Measurements from ENCODE around the gene CEBPZOS.

Gene CEBPZOS

DNA sequence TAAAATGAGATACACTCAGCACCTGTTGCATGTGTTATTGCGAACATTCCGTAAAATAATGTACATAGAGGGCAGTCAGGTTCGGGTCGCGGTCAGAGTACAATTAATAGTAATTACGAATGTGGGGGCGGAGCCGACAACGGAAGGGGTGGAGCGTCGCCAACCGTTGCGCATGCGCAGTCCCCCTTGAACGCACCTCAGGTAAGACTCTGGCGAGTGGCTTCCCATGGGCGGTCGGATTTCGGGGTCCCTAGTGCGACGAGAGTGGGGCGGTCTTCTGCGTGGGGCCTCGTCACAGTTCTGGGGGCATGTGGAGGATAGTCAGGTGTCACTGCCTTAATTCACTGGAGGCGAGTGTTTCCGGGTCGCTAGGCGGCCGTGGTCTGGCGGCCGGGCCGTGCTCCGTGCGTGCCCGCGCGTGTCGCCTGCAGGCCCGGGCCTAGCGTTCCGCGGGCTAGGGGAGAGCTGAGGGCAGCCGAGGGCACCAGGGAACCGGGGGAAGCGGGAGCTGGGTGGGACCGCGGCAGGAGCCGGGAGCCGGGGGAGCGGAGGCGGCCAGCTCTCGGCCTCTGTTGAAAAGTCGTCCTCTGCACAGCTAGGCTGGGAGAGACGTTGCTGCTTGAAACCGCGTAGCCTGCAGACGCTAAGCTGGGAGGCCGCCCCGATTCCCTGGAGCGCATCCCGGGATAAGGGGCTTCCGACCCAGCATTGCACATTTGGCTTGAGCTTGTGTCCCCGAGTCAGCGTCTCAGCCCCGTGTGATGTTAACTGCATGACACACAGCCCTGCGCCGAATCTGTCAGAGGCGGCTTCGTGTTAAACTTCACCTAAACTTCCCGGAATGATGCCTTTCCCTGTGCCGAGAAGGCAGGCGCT is at the start of gene CEBPZOS:
Gene CEBPZOS (plus strand): TSS at position 177 of the 876 bp plus-strand sequence. CDS start 3,209 bp downstream, outside the sequence.
- DNase-seq: peak; percentile 82

GRCh38 chr2:37148325-37148724 is 48.0 kb upstream of the CEBPZOS start:
- DNase-seq: no peak

GRCh38 chr2:37149626-37150322 is 46.5 kb upstream of the CEBPZOS start:
- DNase-seq: no peak

- DNase-seq: no peak
Observed at GRCh38 chr2:37153224-37153623, 43.1 kb upstream of the CEBPZOS start.

GRCh38 chr2:37154785-37155184 is 41.5 kb upstream of the CEBPZOS start:
- no peak for DNase-seq

DNA sequence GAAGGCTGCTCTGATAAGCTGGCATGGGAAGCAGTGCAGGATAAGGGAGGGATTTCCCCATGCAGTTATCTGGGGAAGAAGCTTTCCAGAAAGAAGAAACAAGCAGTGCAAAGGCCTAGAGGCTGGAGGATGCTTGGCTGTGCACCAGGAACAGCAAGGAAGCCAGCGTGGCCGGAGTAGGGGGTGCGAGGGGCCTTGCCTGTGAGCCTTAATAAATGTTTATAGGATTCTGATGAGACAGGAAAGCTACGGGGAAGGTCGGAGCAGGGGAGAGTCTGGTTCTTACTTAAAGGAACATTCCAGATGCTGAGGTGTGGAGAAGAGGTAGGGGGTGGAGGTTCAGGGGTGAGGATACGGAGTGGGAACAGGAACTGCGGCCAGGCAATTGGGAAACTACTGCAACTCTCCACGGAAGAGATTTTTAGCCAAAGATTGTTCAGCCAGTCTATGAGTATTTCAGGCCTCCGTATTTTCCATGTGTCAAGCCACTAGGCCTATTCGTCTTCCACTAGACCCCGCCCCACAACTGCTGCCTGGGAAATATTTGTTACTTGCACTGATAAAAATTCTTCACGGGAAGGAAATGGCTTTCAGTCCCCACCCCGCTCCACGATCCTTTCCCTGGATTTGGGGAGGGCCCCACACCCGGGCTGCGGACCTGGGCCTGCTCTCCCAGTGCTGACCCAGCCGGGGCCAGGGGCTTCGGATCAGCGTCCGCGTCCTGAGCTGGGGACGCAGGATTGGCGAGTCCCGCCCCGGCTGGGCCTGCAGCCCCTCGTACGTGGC is 40.0 kb upstream of the CEBPZOS start:
- peak; percentile 47 for DNase-seq

DNA sequence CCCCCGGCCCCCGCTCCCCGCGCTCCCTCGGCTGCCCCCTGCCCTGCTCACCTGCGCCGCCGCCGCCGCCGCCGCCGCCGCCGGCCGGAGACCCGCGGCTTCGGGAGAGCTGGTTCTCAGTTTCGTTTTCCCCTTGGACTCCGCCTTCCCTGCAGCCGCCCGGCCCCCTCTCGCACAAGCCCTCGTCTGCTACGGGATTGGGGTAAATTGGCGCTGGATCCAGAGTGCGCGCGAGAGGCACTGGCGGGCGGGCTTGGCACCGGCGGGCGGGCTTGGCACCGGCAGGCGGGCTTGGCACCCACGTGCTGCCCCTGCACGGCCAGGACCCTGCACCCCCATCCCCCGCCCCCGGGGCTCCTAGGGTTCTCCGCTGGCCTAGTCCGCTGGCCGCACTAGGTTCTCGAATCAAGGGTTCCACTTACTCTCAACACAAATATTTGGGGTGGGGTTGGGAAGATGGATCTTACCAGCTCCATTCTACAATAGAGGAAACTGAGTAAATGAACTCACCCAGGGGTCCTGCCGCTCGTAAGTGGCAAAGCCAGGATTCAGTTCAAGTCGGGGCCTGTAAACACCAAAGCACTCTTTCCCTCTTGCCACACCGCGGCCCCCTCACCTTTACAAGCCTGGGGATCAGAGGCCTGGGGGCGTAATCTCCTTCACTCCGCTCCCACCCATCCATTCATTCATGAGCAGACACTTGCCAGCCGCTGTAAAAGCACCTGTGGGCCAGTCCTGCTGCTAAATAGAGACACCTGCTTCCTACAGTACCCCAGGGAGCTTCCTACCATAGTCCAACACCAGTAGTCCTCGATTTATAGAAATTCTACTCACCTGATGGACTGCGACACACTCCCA is 39.2 kb upstream of the CEBPZOS start, which contains the start of gene EIF2AK2:
Gene EIF2AK2 (minus strand): TSS at position 124 of the 858 bp plus-strand sequence. CDS start 9,174 bp downstream, outside the sequence.
- DNase-seq: peak; percentile 80

GRCh38 chr2:37164757-37165156 is 31.5 kb upstream of the CEBPZOS start:
- DNase-seq: no peak

DNA sequence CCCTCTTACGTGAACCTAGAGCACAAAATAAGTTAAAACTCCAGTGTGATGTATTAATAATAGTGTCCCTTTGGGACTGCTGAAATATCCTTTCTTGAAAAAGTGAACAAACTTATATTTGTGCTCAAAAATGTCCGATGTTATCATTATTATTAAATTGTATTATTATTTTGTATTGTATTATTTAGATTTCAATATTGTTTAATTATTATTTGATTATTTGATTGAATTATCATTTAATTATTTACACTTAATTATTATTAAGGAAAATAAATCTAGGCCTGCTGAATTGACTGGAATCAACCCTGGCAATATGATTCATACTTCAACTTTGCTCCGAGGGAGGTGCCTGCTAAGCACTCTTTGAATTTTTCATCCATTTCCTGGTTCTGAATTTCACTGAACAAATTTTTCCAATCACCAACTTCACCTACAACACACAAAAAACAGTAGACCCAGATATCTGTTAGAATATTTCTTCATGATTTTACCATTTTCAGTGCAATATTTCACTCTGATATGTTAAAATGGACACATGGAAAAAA is 28.6 kb upstream of the CEBPZOS start:
- DNase-seq: no peak

GRCh38 chr2:37168217-37168981 is 27.9 kb upstream of the CEBPZOS start:
- DNase-seq: peak; percentile 48

DNA sequence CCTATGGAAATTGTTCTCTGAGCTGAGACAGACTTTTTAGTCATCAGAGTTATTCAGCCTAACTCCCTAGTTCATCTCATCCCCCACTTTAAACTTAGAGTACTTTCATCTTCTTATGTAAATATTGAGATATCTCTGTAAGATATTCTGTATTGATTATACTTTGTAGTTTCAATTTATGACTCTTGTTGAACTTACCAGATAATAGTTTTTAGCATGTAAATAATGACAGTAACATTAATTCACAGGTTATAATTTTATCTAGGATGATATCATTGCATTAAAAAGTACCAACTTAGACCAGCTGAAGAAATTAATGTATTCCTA is 24.7 kb upstream of the CEBPZOS start:
- no peak for DNase-seq

- DNase-seq: no peak
Observed at GRCh38 chr2:37173741-37174140, 22.6 kb upstream of the CEBPZOS start.

GRCh38 chr2:37180006-37180639 is 16.2 kb upstream of the CEBPZOS start:
- no peak for DNase-seq

- DNase-seq: no peak
Observed at GRCh38 chr2:37180640-37181039, 15.7 kb upstream of the CEBPZOS start.

GRCh38 chr2:37181726-37182684 is 14.3 kb upstream of the CEBPZOS start:
- no peak for DNase-seq

DNA sequence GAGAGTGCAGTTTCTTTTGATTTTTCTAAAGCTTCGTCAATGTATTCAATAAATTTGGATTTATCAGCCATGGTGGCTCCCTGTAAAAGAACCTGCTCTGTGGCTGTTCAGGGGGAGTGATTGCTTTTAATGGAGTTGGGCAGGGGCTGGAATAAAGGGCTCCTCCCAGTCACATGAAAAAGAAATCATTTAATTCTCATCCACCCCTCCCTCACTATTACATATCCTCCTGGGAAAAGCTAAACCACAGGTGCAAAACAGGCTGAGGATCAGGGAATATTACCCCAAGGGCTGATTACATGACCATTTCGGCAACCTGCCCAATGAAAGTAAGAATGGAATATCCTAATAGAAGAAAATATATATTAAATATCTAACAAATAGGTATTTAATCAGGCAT is 7.7 kb upstream of the CEBPZOS start, which contains the start of gene SULT6B1:
Gene SULT6B1 (minus strand): TSS at position 101 of the 400 bp plus-strand sequence. CDS start 30 bp downstream, at position 71.
- DNase-seq: no peak

- no peak for DNase-seq
Observed at GRCh38 chr2:37189452-37190153, 6.7 kb upstream of the CEBPZOS start.

GRCh38 chr2:37190290-37190689 is 6.0 kb upstream of the CEBPZOS start:
- no peak for DNase-seq

- no peak for DNase-seq
Observed at GRCh38 chr2:37191253-37191652, 5.0 kb upstream of the CEBPZOS start.
